Fibroblast of skin of right quadriceps (primary cell): Measurements from ENCODE around the gene RGS12.

Source experiments
- DNase-seq: peaks from one replicate; pipeline ENCODE4 v3.0.0-alpha.2; 2013

Gene RGS12

GRCh38 chr4:3336382-3337356, 43.8 kb downstream of the RGS12 start:
- no peak for DNase-seq

- DNase-seq = no peak
Measured at GRCh38 chr4:3337357-3337732, 44.5 kb downstream of the RGS12 start.

- no peak for DNase-seq
Measured at GRCh38 chr4:3337811-3338210, 45.0 kb downstream of the RGS12 start.

- DNase-seq = no peak
Measured at GRCh38 chr4:3338321-3338838, 45.6 kb downstream of the RGS12 start.

- DNase-seq = no peak
Measured at GRCh38 chr4:3338976-3339531, 46.2 kb downstream of the RGS12 start.

- DNase-seq = no peak
Measured at GRCh38 chr4:3339577-3339976, 46.8 kb downstream of the RGS12 start.

- DNase-seq = no peak
Measured at GRCh38 chr4:3340038-3340699, 47.3 kb downstream of the RGS12 start.

GRCh38 chr4:3340700-3341083, 47.9 kb downstream of the RGS12 start:
- DNase-seq = no peak

GRCh38 chr4:3341760-3342159, 48.9 kb downstream of the RGS12 start:
- no peak for DNase-seq

GRCh38 chr4:3342182-3342854, 49.5 kb downstream of the RGS12 start:
- peak; percentile 69 for DNase-seq
